ENCODE results near the gene FOXO1. TPM values are rescaled to one million over a fixed set of nuclear protein-coding genes. Genes with fewer than 3 reads are reported as not detected.
A peak's percentile ranks its signal among the peaks of the same experiment; 100 is the strongest.

FOXO1 gene
- total RNA-seq, 6 experiments from 2014 or later = 12.3 to 27.7 (median 14.6) TPM

DNA sequence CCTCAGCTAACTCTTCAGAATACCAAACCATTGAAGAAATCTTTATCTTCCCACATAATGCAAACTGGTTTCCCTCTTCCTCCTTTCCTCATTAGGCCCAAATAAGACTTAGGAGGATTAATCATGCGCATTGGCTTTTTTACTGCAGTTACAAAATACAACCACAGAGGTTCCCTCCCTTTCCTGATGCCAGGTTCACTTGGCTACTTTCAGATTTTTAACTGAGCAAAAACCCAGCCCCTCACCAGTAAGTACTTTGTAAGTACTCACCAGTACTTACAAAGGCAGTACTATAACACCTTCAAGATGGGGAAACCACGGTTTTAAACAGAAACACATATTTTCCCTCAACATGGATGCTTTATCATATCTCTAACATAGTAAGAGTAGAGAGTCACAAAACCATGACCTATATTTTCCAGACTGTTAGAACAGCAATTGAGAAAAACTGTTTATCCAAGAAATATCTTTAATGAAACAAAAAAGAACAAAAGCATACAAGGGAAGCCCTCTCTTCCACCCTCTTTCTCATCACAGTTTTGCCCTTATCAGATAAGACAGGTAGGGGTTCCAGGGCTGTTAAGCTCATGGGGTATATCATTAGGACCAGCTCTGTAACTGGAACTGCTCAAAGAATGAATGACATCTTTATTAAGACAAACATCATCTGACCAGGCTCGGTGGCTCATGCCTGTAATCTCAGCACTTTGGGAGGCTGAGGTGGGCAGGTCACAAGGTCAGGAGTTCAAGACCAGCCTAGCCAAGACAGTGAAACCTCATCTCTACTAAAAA, 12.7 kb downstream of the FOXO1 start:
- ATAC-seq (no peak), DNase-seq (no peak)
- H3K4me1 ChIP-seq = peaks cover 0 to 53% (median 22%) of the 10 kb centered on the region in 4 donors
- no peaks in the 10 kb centered on the region for H3K27me3 ChIP-seq
- TF ChIP-seq, protein P1, sequence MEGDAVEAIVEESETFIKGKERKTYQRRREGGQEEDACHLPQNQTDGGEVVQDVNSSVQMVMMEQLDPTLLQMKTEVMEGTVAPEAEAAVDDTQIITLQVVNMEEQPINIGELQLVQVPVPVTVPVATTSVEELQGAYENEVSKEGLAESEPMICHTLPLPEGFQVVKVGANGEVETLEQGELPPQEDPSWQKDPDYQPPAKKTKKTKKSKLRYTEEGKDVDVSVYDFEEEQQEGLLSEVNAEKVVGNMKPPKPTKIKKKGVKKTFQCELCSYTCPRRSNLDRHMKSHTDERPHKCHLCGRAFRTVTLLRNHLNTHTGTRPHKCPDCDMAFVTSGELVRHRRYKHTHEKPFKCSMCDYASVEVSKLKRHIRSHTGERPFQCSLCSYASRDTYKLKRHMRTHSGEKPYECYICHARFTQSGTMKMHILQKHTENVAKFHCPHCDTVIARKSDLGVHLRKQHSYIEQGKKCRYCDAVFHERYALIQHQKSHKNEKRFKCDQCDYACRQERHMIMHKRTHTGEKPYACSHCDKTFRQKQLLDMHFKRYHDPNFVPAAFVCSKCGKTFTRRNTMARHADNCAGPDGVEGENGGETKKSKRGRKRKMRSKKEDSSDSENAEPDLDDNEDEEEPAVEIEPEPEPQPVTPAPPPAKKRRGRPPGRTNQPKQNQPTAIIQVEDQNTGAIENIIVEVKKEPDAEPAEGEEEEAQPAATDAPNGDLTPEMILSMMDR (IDR thresholded peaks at IDR 0.05) = no peak
- TF ChIP-seq POLR2A (IDR thresholded peaks at IDR 0.05) = no peak
- no peak overlapping the region for H3K4me3 ChIP-seq
- H3K27ac ChIP-seq = no peak overlapping the region
- 20% methylated on average over 3 of the region's 3 CpGs for WGBS (ENCODE audit: insufficient coverage, low coverage, low lambda C conversion rate, missing lambda C conversion rate)
- no peaks in the 10 kb centered on the region for H3K36me3 ChIP-seq
- H3K9me3 ChIP-seq = no peaks in the 10 kb centered on the region
- intact Hi-C loops (cut with DNase I) = no loop called here

DNA sequence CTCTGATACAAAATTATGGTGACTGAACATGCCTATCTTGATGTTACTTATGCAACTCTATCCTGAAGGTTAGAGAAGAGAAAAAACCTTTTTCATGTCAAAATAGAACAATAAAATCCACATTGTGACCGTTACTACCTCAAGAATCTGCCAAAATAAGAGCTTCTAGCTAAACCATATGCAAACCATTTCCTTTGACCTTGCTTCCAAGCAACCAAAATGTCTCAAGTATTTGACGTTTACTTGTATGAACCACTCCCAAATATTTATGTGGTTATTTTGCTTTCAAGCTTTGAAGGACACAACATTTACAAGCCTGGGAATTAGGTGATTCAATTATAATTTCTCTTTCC, 13.9 kb downstream of the FOXO1 start:
- ATAC-seq = no peak
- 46% methylated on average over 2 of the region's 2 CpGs for WGBS (ENCODE audit: insufficient coverage, low coverage, low lambda C conversion rate, missing lambda C conversion rate)
- Histone ChIP-seq H3K4me1 (peaks cover 2 to 42% (median 19%) of the 10 kb centered on the region in 4 donors), H3K27me3 (no peaks in the 10 kb centered on the region), H3K4me3 (no peak overlapping the region), H3K27ac (peak overlapping the region in 1 of 3 donors; percentile 34), H3K9me3 (no peaks in the 10 kb centered on the region), H3K36me3 (no peaks in the 10 kb centered on the region)
- DNase-seq = no peak
- intact Hi-C loops (cut with DNase I) = no loop called here
- no peak for TF ChIP-seq POLR2A (IDR thresholded peaks at IDR 0.05)
- TF ChIP-seq, protein P1 (IDR thresholded peaks at IDR 0.05) = no peak

GRCh38 chr13:40651866-40652587, 14.4 kb downstream of the FOXO1 start:
- DNase-seq (peak in 1 of 3 donors; percentile 61), ATAC-seq (peak; percentile 86 to 91 (median 90))
- Histone ChIP-seq H3K4me3 (no peak overlapping the region), H3K27ac (peak overlapping the region in 1 of 3 donors; percentile 34), H3K27me3 (no peaks in the 10 kb centered on the region), H3K4me1 (peaks cover 2 to 40% (median 19%) of the 10 kb centered on the region in 4 donors), H3K36me3 (no peaks in the 10 kb centered on the region), H3K9me3 (no peaks in the 10 kb centered on the region)
- 21% methylated on average over 14 of the region's 14 CpGs for WGBS (ENCODE audit: insufficient coverage, low coverage, low lambda C conversion rate, missing lambda C conversion rate)
- TF ChIP-seq, protein P1 (IDR thresholded peaks at IDR 0.05) = no peak
- no peak for TF ChIP-seq POLR2A (IDR thresholded peaks at IDR 0.05)
- intact Hi-C loops (cut with DNase I) = no loop called here

GRCh38 chr13:40648841-40649240, 17.6 kb downstream of the FOXO1 start:
- no peak for TF ChIP-seq POLR2A (IDR thresholded peaks at IDR 0.05)
- TF ChIP-seq, protein P1 (IDR thresholded peaks at IDR 0.05) = no peak
- ATAC-seq = no peak
- intact Hi-C loops (cut with DNase I) = no loop called here
- WGBS (ENCODE audit: insufficient coverage, low coverage, low lambda C conversion rate, missing lambda C conversion rate) = 40% methylated on average over 3 of the region's 3 CpGs
- H3K4me3 ChIP-seq = no peak overlapping the region
- no peaks in the 10 kb centered on the region for H3K36me3 ChIP-seq
- H3K9me3 ChIP-seq = no peaks in the 10 kb centered on the region
- H3K27me3 ChIP-seq = no peaks in the 10 kb centered on the region
- H3K4me1 ChIP-seq = peaks cover 2 to 46% (median 22%) of the 10 kb centered on the region in 4 donors
- no peak for DNase-seq
- no peak overlapping the region for H3K27ac ChIP-seq
